Endodermal cell (in vitro differentiated cells): ENCODE measurements around the gene ZNF516. TPM values are rescaled to one million over a fixed set of nuclear protein-coding genes. Genes with fewer than 3 reads are reported as not detected.

Source experiments
- DNase-seq: peaks from one replicate; pipeline ENCODE4 v3.0.0-alpha.2; 2017
- H3K27ac ChIP-seq: 2 replicates; pipeline ENCODE4 v1.5.1; 2013; ENCODE audit warnings: mild to moderate bottlenecking, low read depth, low read length, moderate library complexity
- H3K27me3 ChIP-seq: 2 replicates; pipeline ENCODE4 v1.6.1; 2013; ENCODE audit warnings: mild to moderate bottlenecking, low read length, moderate library complexity; ENCODE audit not compliant: insufficient read depth, control insufficient read depth, poor library complexity, severe bottlenecking
- H3K36me3 ChIP-seq: 2 replicates; pipeline ENCODE4 v1.7.0; 2013; ENCODE audit warnings: mild to moderate bottlenecking, low read length, moderate library complexity; ENCODE audit not compliant: control insufficient read depth, insufficient read depth
- H3K4me1 ChIP-seq: one replicate; pipeline ENCODE4 v1.7.0; 2013; ENCODE audit warnings: low read length; ENCODE audit not compliant: control insufficient read depth, insufficient read depth
- H3K4me3 ChIP-seq: 2 replicates; pipeline ENCODE4 v1.5.1; 2013; ENCODE audit warnings: mild to moderate bottlenecking, low read length, moderate library complexity
- H3K9ac ChIP-seq: 2 replicates; pipeline ENCODE4 v1.6.1; 2013; ENCODE audit warnings: mild to moderate bottlenecking, low read length, moderate library complexity; ENCODE audit not compliant: poor library complexity, severe bottlenecking; ENCODE audit errors: extremely low read depth
- H3K9me3 ChIP-seq: 2 replicates; pipeline ENCODE4 v1.6.1; 2013; ENCODE audit warnings: mild to moderate bottlenecking, low read length, moderate library complexity; ENCODE audit not compliant: control insufficient read depth
- H3K27ac Mint-ChIP-seq: 2 replicates; pipeline ENCODE4 v1.8.0; 2020; ENCODE audit warnings: mixed read lengths
- H3K27me3 Mint-ChIP-seq: 2 replicates; pipeline ENCODE4 v1.8.0; 2021; ENCODE audit warnings: mild to moderate bottlenecking, mixed read lengths; ENCODE audit not compliant: insufficient read depth
- H3K36me3 Mint-ChIP-seq: 2 replicates; pipeline ENCODE4 v1.8.0; 2020; ENCODE audit warnings: low read depth, mixed read lengths
- H3K4me1 Mint-ChIP-seq: 2 replicates; pipeline ENCODE4 v1.8.0; 2020; ENCODE audit warnings: mixed read lengths
- H3K4me3 Mint-ChIP-seq: 2 replicates; pipeline ENCODE4 v1.8.0; 2020; ENCODE audit warnings: mild to moderate bottlenecking, moderate library complexity, mixed read lengths
- H3K9me3 Mint-ChIP-seq: 2 replicates; pipeline ENCODE4 v1.8.0; 2020; ENCODE audit warnings: mild to moderate bottlenecking, mixed read lengths
- WGBS, 2 experiments: methylation state at CpG; one replicate each; pipeline versions ENCODE4 v1.1.5 to v1.1.7; 2013; ENCODE audit warnings: missing lambda C conversion rate in 2 of 2, mixed read lengths in 1 of 2; ENCODE audit not compliant: insufficient coverage in 1 of 2, insufficient read length in 1 of 2; 5-methylcytosine and 5-hydroxymethylcytosine counted together
- total RNA-seq, 2 donors: library from RNA; stranded (reverse); fragmentation: NEBNext Ultra II Directional in 1 of 2; extraction: Animal tissue kit (Norgen Biotek cat#: 25700) in 1 of 2; gene quantifications; 2 replicates in 1 of 2; 3 replicates in 1 of 2; pipeline ENCODE4 v1.2.1, GENCODE V29; 2021
- TF ChIP-seq, protein P1 (sequence below): fragments of 200-600 bp; sonication (generic); conservative IDR thresholded peaks from 2 replicates; pipeline ENCODE4 v1.5.0; 2021; ENCODE audit warnings: antibody characterized with exemption, mild to moderate bottlenecking

ZNF516 gene
- total RNA-seq, 2 donors from 2014 or later, result 60.2 to 77.9 TPM

DNA sequence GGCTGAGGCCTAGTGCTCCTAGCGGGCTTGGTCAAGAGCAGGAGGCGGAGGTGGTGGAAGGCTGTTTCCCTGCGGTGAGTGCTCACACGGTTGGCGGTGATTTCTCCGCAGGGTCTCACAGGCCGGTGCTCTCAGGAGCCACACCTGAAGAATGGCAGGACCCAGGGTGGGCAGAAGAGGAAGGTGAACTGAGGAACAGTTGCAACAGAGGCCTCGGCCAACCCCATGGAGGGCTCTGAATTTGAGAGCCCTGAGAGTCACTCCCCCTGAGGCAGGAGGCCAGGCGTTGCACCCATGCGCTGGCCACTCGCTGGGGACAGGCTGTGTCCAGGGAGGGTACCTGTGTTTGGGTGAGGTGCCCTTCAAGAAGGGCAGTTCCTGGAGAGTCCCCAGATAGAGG, 35.3 kb upstream of the ZNF516 start:
- TF ChIP-seq, protein P1, sequence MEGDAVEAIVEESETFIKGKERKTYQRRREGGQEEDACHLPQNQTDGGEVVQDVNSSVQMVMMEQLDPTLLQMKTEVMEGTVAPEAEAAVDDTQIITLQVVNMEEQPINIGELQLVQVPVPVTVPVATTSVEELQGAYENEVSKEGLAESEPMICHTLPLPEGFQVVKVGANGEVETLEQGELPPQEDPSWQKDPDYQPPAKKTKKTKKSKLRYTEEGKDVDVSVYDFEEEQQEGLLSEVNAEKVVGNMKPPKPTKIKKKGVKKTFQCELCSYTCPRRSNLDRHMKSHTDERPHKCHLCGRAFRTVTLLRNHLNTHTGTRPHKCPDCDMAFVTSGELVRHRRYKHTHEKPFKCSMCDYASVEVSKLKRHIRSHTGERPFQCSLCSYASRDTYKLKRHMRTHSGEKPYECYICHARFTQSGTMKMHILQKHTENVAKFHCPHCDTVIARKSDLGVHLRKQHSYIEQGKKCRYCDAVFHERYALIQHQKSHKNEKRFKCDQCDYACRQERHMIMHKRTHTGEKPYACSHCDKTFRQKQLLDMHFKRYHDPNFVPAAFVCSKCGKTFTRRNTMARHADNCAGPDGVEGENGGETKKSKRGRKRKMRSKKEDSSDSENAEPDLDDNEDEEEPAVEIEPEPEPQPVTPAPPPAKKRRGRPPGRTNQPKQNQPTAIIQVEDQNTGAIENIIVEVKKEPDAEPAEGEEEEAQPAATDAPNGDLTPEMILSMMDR, result no peak
- peaks cover 5% of the 10 kb centered on the region for H3K27me3 ChIP-seq
- no peaks in the 10 kb centered on the region for H3K9me3 Mint-ChIP-seq
- H3K4me1 Mint-ChIP-seq, result peaks cover 12% of the 10 kb centered on the region
- H3K27ac Mint-ChIP-seq, result no peak overlapping the region
- no peak overlapping the region for H3K4me3 Mint-ChIP-seq
- no peak overlapping the region for H3K9ac ChIP-seq
- no peak overlapping the region for H3K27ac ChIP-seq
- no peaks in the 10 kb centered on the region for H3K36me3 Mint-ChIP-seq
- H3K36me3 ChIP-seq, result no peaks in the 10 kb centered on the region
- H3K27me3 Mint-ChIP-seq, result peaks cover 20% of the 10 kb centered on the region
- DNase-seq, result no peak
- H3K4me3 ChIP-seq, result no peak overlapping the region
- H3K9me3 ChIP-seq, result no peaks in the 10 kb centered on the region
- 94 to 96% methylated on average over 7 to 11 of the region's 11 CpGs for WGBS, 2 experiments
- no peaks in the 10 kb centered on the region for H3K4me1 ChIP-seq

DNA sequence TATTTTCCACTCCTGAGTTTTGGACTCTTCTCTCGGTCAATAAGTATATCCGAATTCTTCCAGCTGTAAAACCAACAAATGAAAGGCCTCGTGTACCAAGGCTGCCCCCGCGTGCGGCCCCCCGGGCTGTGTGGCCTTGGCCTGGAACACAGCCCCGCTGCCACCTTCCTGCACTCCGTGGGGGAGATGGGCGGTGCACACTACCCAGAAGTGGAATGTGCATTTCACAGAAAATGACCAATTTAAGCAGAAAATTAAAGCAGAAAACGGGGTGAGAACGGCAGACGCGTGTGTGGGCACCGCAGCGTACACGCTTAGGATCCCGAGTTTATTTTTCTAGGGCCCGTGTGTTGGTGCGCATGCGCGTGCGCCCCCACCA, 34.4 kb upstream of the ZNF516 start:
- DNase-seq, result no peak
- no peak overlapping the region for H3K27ac Mint-ChIP-seq
- 92 to 95% methylated on average over 20 to 23 of the region's 23 CpGs for WGBS, 2 experiments

DNA sequence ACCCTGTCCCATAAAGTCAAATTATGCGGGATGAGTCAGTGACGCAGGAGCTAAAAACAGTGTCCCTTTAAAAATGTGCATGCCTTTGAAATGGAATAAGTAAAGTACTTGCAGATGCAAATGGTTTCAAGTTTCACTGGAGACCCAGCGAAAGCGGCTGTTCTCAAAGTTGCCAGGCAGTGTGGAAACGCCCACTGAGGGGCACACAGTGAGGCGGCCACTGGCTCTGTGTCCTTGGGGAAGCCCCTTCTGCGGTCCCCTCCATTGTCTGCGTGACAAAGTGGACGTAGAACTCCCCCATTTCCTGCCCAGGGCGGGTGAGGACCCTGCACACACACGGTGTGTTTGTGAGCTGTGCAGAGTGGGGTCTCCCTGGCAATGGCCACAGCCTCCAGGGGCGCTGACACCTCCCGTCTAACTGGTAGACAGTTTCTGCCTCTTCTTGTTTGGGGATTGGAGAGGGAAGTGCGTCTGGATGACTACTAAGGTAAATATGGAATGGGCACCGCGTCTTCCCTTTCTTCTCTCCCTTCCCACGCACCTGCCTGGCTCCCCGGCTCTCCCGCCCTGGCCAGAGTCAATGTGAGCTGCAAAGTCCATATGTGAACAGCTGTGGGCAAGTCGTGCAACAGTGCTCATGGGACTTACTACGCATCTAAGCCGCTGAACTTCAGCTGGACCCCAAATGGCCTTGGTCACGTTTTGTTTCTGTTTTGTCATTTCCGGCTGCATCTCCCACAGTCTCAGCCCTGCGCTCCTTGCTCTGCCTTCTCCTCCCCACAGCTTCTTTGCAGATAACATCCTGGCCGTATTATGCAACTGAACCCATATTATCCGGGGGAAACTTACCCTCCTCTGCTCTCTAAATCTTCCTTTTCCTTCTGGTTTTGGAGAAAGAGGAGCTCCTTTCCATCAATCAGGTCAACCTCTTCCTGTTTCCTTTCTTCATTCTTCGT, 33.7 kb upstream of the ZNF516 start:
- H3K9me3 Mint-ChIP-seq, result no peaks in the 10 kb centered on the region
- Histone ChIP-seq H3K27me3 (peaks cover 5% of the 10 kb centered on the region), H3K9me3 (no peaks in the 10 kb centered on the region)

More for the DNA sequence above, 34.4 kb upstream of the ZNF516 start:
- Mint-ChIP-seq H3K4me1 (peaks cover 16% of the 10 kb centered on the region), H3K4me3 (no peak overlapping the region), H3K27me3 (peaks cover 20% of the 10 kb centered on the region), H3K9me3 (no peaks in the 10 kb centered on the region), H3K36me3 (no peaks in the 10 kb centered on the region)
- no peak overlapping the region for H3K9ac ChIP-seq
- no peak overlapping the region for H3K27ac ChIP-seq
- TF ChIP-seq, protein P1, result no peak
- peaks cover 5% of the 10 kb centered on the region for H3K27me3 ChIP-seq
- H3K4me3 ChIP-seq, result no peak overlapping the region
- H3K4me1 ChIP-seq, result no peaks in the 10 kb centered on the region
- H3K9me3 ChIP-seq, result no peaks in the 10 kb centered on the region
- no peaks in the 10 kb centered on the region for H3K36me3 ChIP-seq

More for the DNA sequence above, 33.7 kb upstream of the ZNF516 start:
- Mint-ChIP-seq H3K27me3 (peaks cover 20% of the 10 kb centered on the region), H3K36me3 (no peaks in the 10 kb centered on the region), H3K27ac (no peak overlapping the region), H3K4me3 (peak overlapping the region; percentile 9), H3K4me1 (peaks cover 16% of the 10 kb centered on the region)
- TF ChIP-seq, protein P1, result peak; percentile 48
- no peaks in the 10 kb centered on the region for H3K36me3 ChIP-seq
- H3K27ac ChIP-seq, result peak overlapping the region; percentile 16
- no peak overlapping the region for H3K4me3 ChIP-seq
- no peaks in the 10 kb centered on the region for H3K4me1 ChIP-seq
- WGBS, 2 experiments, result 55 to 56% methylated on average over 22 to 28 of the region's 28 CpGs
- no peak overlapping the region for H3K9ac ChIP-seq
- peak; percentile 64 for DNase-seq
